Sciatic nerve (tissue), 2 donors: ENCODE results near the gene ACOX2. TPM values are rescaled to one million over a fixed set of nuclear protein-coding genes. Genes with fewer than 3 reads are reported as not detected.
A peak's percentile ranks its signal among the peaks of the same experiment; 100 is the strongest.

Experiments used
- ATAC-seq: fragments of 200-7000 bp; cut with Tn5 transposase; one replicate; pipeline ENCODE4 v1.9.1; 2020; ENCODE audit warnings: mild to moderate bottlenecking, moderate library complexity
- DNase-seq: peaks from one replicate; pipeline ENCODE4 v3.0.0-alpha.2; 2020; ENCODE audit warnings: low spot score
- intact Hi-C: fragments of 100-400 bp; cut with DNase I; formaldehyde crosslinking; loops from one replicate; pipeline ENCODE4 v1.14.2; 2022
- total RNA-seq: library from RNA; stranded (reverse); fragmentation: NEBNext Ultra II Directional; extraction: Animal tissue kit (Norgen Biotek cat#: 25700); gene quantifications from one replicate; pipeline ENCODE4 v1.2.1, GENCODE V29; 2021
- donor health status: DM: no; HTN: no; CAD: no.
- donor health status: DM: no; HTN: no; CAD: no.

ACOX2 gene
- total RNA-seq, 1 donor from 2014 or later = 31.0 TPM

DNA sequence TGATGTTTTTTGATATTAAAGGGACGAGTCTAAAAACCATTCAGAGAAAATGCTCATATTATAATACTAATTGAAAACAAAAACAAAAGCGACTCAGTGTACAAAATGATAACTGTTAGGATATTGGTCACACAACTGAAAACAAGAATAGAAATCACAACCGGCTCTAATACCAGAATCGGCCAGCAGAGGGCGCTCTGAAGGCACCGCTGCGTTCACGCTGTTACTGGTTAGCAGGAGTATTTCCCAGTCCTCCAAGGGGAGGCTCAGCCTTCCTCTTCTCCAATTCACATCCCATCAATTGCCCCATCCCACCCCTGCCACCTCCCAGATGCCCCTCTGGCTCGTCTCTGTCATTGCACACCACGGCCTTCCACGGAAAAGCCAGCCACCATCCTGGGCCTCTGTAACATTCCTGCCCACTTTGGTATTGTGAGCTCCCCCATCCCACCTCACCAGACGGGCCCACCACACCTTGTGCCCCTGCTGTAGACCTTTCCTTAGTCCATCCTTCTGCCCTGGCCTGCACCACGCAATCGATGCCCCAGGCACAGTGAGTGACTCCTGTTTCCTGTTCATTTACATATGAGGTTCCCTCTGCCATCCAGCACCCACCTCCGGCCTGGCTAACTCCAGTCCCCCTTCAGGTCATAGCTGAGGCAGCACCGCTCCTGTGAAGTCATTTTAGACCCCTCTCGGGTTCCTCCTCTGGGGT lies 31.7 kb upstream of the ACOX2 start:
- DNase-seq (peak; percentile 92), ATAC-seq (peak; percentile 78)
- intact Hi-C loops = loop anchor here (5.0 kb wide), 1 partner anchor 64 kb away; no protein-coding TSS in a partner anchor

DNA sequence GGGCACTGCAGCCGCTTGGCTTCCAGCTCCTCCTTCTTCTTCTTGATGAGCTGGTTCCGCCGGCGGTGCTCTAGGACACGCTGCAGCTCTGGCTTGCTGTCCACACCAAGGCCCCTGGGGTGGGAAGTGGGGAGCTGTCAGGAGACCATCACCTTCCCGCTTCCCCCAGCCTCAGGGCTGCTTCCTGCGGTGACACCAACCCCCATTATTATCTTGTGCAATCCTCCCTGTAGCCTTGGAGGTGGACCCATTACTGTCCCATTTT lies 30.2 kb upstream of the ACOX2 start:
- intact Hi-C loops = loop anchor here (5.0 kb wide), 1 partner anchor 65 kb away; no protein-coding TSS in a partner anchor
- no peak for ATAC-seq
- DNase-seq = no peak

DNA sequence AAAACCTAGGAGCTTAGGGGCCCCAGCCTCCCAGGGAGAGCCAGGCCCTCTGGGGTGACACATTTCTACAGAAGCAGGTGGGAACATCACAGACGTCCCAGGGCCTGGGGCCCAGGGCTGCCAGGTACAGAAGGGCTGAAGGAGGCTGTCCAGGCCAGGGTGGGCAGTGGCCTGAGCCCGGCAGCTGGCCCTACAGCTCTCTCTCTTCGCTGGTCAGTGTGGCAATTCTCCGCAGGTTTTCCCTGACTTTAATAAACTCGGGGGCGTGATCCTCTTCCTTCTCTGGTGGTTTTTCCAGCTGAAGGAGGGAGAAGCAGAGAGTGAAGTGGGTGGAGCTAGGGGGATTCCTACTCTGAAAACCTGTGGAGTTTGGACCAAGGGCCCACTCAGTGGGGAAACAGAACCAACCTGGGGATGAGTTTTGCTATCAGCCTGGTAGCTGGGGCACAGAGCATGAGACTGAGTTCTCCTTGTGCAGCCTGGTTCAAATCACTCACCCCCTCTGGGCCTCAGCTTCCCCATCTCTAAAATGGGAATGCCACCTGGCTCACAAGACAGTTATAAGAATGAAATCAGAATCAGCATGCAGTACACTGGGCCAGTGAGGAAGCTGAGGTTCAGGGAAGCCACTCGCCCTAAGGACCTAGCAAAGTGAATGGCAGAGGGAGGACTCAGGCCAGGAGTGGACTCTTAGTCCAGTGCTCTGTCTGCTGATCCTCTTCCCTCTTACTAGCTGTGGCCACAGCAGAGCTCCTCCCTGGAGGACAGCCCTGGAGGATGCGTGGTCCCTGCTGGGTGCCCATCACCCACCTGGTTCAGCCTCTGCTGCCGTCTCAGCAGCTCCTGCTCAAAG lies 29.6 kb upstream of the ACOX2 start:
- intact Hi-C loops = loop anchor here (5.0 kb wide), 1 partner anchor 66 kb away; no protein-coding TSS in a partner anchor
- ATAC-seq = no peak
- DNase-seq = no peak

DNA sequence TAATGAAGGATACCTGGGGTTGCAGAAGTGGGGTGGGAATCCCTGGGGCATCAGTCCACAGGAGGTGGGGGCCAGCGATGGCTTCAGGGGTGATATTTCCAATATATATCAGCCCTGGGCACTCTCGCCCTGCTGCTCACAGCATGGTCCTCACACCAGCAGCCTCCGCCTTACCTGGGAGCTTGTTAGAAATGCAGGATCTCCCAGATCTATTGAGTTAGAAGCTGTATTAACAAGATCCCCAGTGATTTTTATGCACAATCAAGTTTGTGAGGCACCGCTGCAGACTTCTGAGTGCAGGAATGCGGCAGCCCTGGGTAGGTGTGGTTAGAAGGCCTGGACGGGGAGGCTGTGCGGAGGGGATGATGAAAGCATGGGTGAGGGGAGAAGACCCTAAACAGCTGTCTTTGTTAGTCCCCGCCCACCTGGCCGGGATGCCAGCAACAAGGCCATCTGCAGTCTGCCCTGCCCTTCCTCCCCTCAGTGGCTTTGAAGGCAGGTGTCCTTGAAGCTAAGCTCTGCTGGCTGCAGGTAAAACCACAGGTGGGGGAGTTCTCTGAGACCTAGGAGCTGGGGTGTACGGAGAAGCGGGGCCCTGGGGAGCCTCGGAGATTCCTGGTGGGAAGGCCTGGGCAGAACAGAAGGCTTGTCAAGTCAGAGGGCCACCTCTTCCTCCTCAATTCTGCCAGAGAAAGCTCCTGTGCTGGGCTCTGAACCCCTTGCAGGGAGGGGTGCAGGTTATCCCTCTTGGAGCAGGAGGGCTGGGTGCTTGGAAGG lies 28.8 kb upstream of the ACOX2 start:
- DNase-seq (no peak), ATAC-seq (no peak)
- intact Hi-C loops = loop anchor here (5.0 kb wide), 1 partner anchor 66 kb away; no protein-coding TSS in a partner anchor

DNA sequence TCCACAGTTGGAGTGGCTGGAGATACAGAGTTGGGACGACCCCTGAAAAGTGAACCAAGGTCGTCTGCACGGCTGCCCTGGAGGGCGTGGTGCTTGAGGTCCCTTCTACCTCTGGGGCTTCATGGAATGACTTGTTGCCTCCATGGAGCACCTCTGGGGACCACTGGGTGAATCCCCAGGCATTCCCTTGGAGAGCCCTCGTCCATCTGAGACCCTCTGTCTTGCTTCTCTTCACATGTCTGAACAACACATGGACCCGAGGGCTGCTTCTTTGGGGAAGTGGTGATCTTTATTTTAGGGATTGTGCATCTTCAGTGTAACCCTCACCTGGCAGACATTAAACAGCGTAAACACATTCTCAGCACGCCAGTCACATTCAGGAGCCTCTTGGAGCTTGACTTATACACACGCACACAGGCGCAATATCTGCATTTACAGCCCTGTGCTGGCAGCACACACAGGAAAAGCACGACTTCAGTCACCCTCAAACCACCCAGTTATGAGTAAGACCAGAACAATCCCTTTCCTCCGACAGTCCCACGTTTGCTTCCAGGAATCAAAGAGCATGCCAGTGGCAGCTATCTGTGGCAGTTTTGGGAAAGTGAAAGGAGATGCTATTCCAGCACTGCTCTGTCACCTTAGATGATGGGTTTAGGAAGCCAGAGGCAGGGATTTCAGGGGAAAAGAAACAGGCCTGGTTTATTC lies 27.6 kb upstream of the ACOX2 start:
- intact Hi-C loops = loop anchor here (5.0 kb wide), 1 partner anchor 68 kb away; no protein-coding TSS in a partner anchor
- no peak for DNase-seq
- no peak for ATAC-seq

DNA sequence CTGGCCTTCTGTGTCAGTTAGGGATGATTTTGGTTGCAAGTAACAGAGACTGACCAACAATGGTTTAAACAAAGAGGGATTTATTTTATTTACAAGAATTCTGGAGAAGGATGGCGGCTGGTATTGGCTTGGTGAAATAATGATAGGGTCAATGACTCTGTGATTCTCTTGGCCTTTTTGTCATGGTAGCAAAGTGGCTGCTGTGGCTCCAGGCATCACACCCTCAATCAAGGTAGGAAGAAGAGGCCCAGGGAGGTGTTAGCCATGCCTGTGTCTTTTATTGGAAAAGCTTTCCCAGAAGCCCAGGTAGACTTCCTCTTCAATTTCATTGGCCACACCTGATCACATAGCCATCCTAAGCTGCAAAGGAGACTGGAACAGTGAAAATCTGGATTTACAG lies 27.1 kb upstream of the ACOX2 start:
- no peak for ATAC-seq
- intact Hi-C loops = no loop called here

DNA sequence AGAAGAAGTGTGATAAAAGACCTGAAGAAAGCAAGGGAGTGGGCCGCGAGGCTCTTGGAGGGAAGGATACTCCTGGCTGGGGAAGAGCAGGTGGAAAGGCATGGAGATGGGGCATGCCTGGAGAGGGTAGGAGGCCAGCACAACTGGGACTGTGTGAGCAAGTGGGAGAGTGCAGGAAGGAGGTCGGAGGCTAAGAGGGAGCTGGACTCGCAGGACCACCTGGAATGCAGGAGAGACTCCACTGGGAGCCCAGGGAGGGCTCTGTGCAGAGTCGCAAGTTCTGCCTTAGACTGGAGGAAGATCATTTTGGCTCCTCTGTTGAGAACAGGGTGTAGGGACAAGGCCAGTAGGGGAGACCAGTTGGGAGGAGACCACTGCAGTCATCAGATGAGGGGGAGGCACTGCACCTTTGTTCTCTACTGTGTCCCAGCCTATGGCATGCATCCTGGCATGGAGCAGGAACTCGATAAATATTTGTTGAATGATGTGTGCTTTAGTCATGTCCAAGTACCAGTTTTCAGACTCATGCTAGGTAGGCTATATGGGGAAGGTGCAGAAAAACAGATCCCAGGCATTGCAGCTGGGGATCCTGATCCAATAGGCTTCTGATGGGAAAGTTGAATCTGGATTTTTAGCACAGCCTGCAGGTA lies 26.5 kb upstream of the ACOX2 start:
- DNase-seq (no peak), ATAC-seq (no peak)
- intact Hi-C loops = no loop called here

More for the DNA sequence above, 27.1 kb upstream of the ACOX2 start:
- no peak for DNase-seq

- DNase-seq (no peak), ATAC-seq (no peak)
- intact Hi-C loops = no loop called here
These were observed 25.5 kb upstream of the ACOX2 start for GRCh38 chr3:58562498-58562897.

DNA sequence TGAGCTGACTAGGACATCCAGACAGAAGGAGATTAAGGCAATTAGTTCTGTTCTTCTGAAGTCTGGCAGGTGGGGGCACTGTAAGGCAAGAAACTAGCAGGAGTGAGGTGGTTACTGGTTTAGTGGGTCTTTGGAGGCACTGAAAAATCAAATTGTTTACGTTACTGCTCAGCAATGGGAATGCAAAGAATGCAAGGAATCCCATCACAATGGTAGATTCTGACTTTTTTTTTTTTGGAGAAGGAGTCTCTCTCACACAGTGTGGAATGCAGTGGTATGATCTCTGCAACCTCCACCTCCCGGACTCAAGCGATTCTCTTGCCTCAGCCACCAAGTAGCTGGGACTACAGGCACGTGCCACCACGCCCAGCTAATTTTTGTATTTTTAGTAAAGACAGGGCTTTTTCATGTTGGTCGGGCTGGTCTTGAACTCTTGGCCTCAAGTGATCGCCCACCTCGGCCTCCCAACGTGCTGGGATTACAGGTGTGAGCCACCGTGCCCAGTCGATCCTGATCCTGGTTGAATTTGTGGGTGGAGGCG lies 23.9 kb upstream of the ACOX2 start:
- no peak for DNase-seq
- intact Hi-C loops = no loop called here
- peak; percentile 57 for ATAC-seq

DNA sequence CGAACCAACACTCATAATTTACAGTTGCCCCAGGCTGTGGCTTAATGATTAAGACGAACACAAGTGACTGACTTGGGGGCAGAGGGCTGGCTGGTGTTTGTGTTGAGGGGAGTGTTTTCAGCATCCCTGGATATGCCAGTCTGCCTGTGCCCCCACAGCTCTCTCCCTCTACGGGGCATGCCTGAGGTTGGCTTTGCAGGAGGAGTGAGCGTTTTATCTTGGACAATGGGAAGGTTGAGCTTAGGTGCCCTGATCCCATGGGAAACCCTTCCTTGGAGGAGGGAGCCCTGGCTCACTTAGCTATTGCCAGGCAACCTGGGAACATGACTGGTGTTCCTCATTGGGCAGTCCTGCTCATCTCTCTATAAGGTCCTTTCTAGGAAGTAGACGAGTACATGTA lies 22.6 kb upstream of the ACOX2 start:
- intact Hi-C loops = no loop called here
- ATAC-seq = no peak
- DNase-seq = peak; percentile 18

DNA sequence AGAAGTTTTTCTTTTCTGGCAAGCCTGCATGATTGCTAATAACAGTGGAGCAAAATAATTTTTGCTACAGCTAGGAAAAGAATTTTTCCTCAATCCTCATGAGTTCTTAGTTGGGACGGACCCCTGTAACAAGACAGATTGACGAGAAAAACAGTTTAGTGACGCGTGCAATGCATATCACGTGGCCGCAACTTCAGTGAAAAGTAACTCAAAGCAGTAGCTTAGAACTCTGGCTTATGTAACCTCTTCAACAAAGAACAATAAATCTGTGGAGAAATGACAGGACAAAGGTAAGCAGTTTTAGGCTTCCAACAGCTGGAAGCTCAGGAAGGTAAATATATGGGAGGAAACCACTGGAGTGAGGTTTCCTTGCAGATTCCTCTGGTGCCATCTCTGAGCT lies 20.5 kb upstream of the ACOX2 start:
- ATAC-seq (peak; percentile 26), DNase-seq (no peak)
- intact Hi-C loops = no loop called here

- DNase-seq = no peak
- ATAC-seq = peak; percentile 50
These were observed 19.8 kb upstream of the ACOX2 start for GRCh38 chr3:58556761-58557221.

DNA sequence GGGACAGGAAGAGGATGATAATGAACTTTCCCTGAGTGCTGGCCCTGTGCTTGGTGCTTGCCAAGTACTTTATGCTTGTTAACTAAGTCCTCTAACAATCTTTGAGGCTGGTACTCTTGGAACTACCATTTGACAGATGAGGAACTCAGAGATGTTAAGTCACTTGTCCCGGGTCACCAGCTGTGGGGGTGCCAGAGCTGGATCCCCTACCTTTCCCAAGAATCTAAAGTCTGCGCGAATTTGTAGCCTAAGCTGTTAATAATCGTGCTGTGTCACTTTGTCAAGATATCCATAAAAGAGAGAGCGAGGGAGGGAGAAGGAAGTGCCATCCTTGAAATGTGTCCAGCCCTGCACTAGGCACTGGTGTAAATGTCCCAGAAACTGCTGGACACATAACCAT lies 19.0 kb upstream of the ACOX2 start:
- intact Hi-C loops = no loop called here
- no peak for DNase-seq
- ATAC-seq = no peak

More at GRCh38 chr3:58556761-58557221, 19.8 kb upstream of the ACOX2 start:
- intact Hi-C loops = no loop called here

GRCh38 chr3:58555203-58555602 lies 18.2 kb upstream of the ACOX2 start:
- no peak for ATAC-seq
- intact Hi-C loops = no loop called here
- DNase-seq = no peak

GRCh38 chr3:58553003-58553402 lies 16.0 kb upstream of the ACOX2 start:
- DNase-seq (no peak), ATAC-seq (no peak)
- intact Hi-C loops = no loop called here

GRCh38 chr3:58551636-58552180 lies 14.7 kb upstream of the ACOX2 start:
- intact Hi-C loops = no loop called here
- DNase-seq (no peak), ATAC-seq (no peak)

DNA sequence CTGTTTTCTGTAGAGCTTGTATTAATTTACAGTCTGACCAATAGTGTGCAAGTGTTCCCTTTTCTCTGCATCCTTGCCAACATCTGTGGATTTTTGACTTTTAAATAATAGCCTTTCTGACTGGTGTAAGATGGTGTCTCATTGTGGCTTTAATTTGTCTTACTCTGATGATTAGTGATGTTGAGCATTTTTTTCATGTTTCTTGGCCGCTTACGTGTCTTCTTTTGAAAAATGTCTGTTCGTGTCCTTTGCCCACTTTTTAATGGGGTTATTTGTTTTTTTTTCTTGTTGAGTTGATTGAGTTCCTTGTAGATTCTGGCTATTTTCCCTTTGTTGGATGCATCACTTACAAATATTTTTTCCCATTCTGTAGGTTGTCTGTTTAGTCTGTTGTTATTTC lies 7.6 kb upstream of the ACOX2 start:
- DNase-seq = no peak
- no peak for ATAC-seq
- intact Hi-C loops = no loop called here
